Lower leg skin (tissue), 3 donors: ENCODE results near the gene RAB3GAP2.

Source experiments
- CTCF ChIP-seq, 3 donors: fragments of 450-650 bp; IDR thresholded peaks; one replicate each; pipeline ENCODE4 v1.5.1; 2016; ENCODE audit warnings: antibody characterized with exemption in 3 of 3, mild to moderate bottlenecking in 3 of 3, moderate library complexity in 2 of 3
- POLR2A ChIP-seq, 2 donors: fragments of 450-650 bp; IDR thresholded peaks; one replicate each; pipeline ENCODE4 v1.6.1; 2016 to 2017; ENCODE audit warnings: antibody characterized with exemption in 2 of 2, mild to moderate bottlenecking in 1 of 2, moderate library complexity in 1 of 2

- TF ChIP-seq POLR2A (IDR thresholded peaks at IDR 0.05) (no peak), CTCF (IDR thresholded peaks at IDR 0.05) (no peak)
These were observed 132.3 kb downstream of the RAB3GAP2 start for GRCh38 chr1:220139966-220140365.
